ENCODE results near the gene LRRC9.

DNA sequence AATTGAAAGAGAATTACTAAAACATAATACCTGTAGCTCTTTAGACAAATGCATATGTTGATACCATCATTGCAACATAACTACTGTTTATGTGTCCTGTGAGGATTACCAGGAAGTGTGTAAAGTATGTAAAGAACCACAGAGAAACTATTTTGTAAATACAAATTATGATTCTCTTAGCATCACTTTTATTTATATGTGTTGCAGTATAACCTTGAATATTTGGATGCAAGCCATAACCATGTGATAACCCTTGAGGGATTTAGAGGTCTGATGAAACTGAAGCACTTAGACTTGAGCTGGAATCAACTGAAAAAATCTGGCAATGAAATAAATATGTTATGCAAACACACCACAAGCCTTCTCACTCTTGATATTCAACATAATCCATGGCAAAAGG, 77.5 kb downstream of the LRRC9 start:
- no peak for TF ChIP-seq CREB1 (IDR thresholded peaks at IDR 0.05; ENCODE audit: low read depth)
- TF ChIP-seq TAF1 (IDR thresholded peaks at IDR 0.05; ENCODE audit: low read depth): no peak
- no peak for TF ChIP-seq RAD21 (IDR thresholded peaks at IDR 0.05; ENCODE audit: low read depth)
- no peak for TF ChIP-seq CEBPB (IDR thresholded peaks at IDR 0.05)
- TF ChIP-seq MAX (IDR thresholded peaks at IDR 0.05): no peak
- no peak for TF ChIP-seq YY1 (IDR thresholded peaks at IDR 0.05; ENCODE audit: low read depth)
- no peak for TF ChIP-seq TEAD4 (IDR thresholded peaks at IDR 0.05)
- no peak for TF ChIP-seq FOXM1 (IDR thresholded peaks at IDR 0.05; ENCODE audit: borderline replicate concordance, low read depth)
